K562 (cell line): ENCODE results near the gene TNMD. TPM values are rescaled to one million over a fixed set of nuclear protein-coding genes. Genes with fewer than 3 reads are reported as not detected.

ENCODE experiments used
- ATAC-seq: fragments of 200-7000 bp; cut with Tn5 transposase; 3 replicates; pipeline ENCODE4 v1.9.1; 2020; ENCODE audit warnings: moderate library complexity
- BruUV-seq: library from RNA; stranded (reverse); fragments of 400-500 nt; replicated peaks from 2 replicates; lab custom pipeline; 2021; lab: Mats Ljungman, UMichigan
- CTCF ChIA-PET: fragments of 300-600 bp; formaldehyde crosslinking; extraction: SDS; loops from one replicate; lab custom pipeline; 2021; ENCODE audit warnings: low intra/inter-chr PET ratio; lab: Yijun Ruan, JAX
- POLR2A ChIA-PET: fragments of 300-600, 350-650 bp; sonication (Branson Sonifier 250); formaldehyde crosslinking; extraction: SDS; loops from one replicate; lab custom pipeline; 2021; ENCODE audit warnings: antibody characterized with exemption, inconsistent platforms; lab: Yijun Ruan, JAX
- DNase-seq, 4 experiments: peaks; one replicate each; pipeline versions ENCODE4 v3.0.0 to v3.0.0-alpha.2; 2011 to 2018; ENCODE audit warnings: low spot score in 3 of 4, mixed read lengths in 3 of 4; ENCODE audit errors: extremely low read depth in 1 of 4
- FAIRE-seq: peaks from 2 replicates; lab custom pipeline; 2011; peaks lifted over from hg19 to GRCh38; lab: Jason Lieb, UNC
- H2AFZ ChIP-seq: 2 replicates; pipeline ENCODE4 v1.6.0; 2011; ENCODE audit warnings: low read depth, low read length, control low read depth, inconsistent platforms
- H3K27ac ChIP-seq: fragments of 200-600 bp; 3 replicates; pipeline ENCODE4 v1.8.0; 2011; ENCODE audit warnings: low read depth, mild to moderate bottlenecking, control low read depth, inconsistent platforms, low read length, moderate library complexity, mixed read lengths; ENCODE audit errors: extremely low read depth
- H3K27me3 ChIP-seq, 2 experiments: fragments of 300-600 bp in 1 of 2; 2 replicates in 1 of 2; 3 replicates in 1 of 2; pipeline versions ENCODE4 v1.6.0 to v1.8.0; 2011; ENCODE audit warnings: inconsistent platforms in 2 of 2, low read length in 2 of 2, mild to moderate bottlenecking in 1 of 2, mixed read lengths in 1 of 2, moderate library complexity in 1 of 2; ENCODE audit not compliant: control insufficient read depth in 2 of 2, insufficient read depth in 2 of 2
- H3K36me3 ChIP-seq: fragments of 300-600 bp; 3 replicates; pipeline ENCODE4 v1.8.0; 2011; ENCODE audit warnings: mild to moderate bottlenecking, low read length, inconsistent platforms; ENCODE audit not compliant: control insufficient read depth, insufficient read depth
- H3K4me1 ChIP-seq, 2 experiments: fragments of 200-600 bp in 1 of 2; replicated peaks in 1 of 2; 2 replicates in 1 of 2; 3 replicates in 1 of 2; pipeline versions ENCODE4 v1.5.1 to v1.8.0; 2011; ENCODE audit warnings: inconsistent platforms in 2 of 2, low read length in 2 of 2, mild to moderate bottlenecking in 1 of 2, mixed read lengths in 1 of 2, moderate library complexity in 1 of 2; ENCODE audit not compliant: control insufficient read depth in 2 of 2, insufficient read depth in 2 of 2
- H3K4me2 ChIP-seq: 2 replicates; pipeline ENCODE4 v1.6.1; 2011; ENCODE audit warnings: low read length, control low read depth, inconsistent platforms, mixed read lengths; ENCODE audit not compliant: insufficient read depth
- H3K4me3 ChIP-seq: fragments of 200-600 bp; sonication (generic), shearing (Covaris generic); 2 replicates; pipeline ENCODE4 v1.5.1; 2016; ENCODE audit warnings: control low read depth, inconsistent platforms
- H3K79me2 ChIP-seq: fragments of 200-600 bp; 3 replicates; pipeline ENCODE4 v1.8.0; 2011; ENCODE audit warnings: low read length, inconsistent platforms; ENCODE audit not compliant: control insufficient read depth, insufficient read depth
- H3K9ac ChIP-seq, 2 experiments: 2 replicates each; pipeline versions ENCODE4 v1.6.0 to v1.6.1; 2011; ENCODE audit warnings: low read depth in 2 of 2, low read length in 2 of 2, control low read depth in 1 of 2, inconsistent platforms in 1 of 2, mild to moderate bottlenecking in 1 of 2, mixed read lengths in 1 of 2; ENCODE audit not compliant: insufficient read depth in 1 of 2
- H3K9me1 ChIP-seq: one replicate; pipeline ENCODE4 v1.6.0; 2011; ENCODE audit warnings: inconsistent platforms, mild to moderate bottlenecking, low read length, moderate library complexity; ENCODE audit not compliant: control insufficient read depth, insufficient read depth
- H3K9me3 ChIP-seq: replicated peaks from 2 replicates; pipeline ENCODE4 v1.5.1; 2011; ENCODE audit warnings: low read depth, low read length, inconsistent platforms; ENCODE audit not compliant: control insufficient read depth, insufficient read depth
- H4K20me1 ChIP-seq: replicated peaks from 2 replicates; pipeline ENCODE4 v1.6.1; 2011; ENCODE audit warnings: low read length, inconsistent platforms, mixed read lengths; ENCODE audit not compliant: control insufficient read depth, insufficient read depth
- BMI1 ChIP-seq: fragments of 150-350 bp; IDR thresholded peaks from 2 replicates; pipeline ENCODE4 v1.6.1; 2014; ENCODE audit warnings: low read length
- C11orf30 ChIP-seq: fragments of 450-650 bp; IDR thresholded peaks from 2 replicates; pipeline ENCODE4 v1.6.1; 2016; ENCODE audit warnings: low read depth, mild to moderate bottlenecking
- FOS ChIP-seq: IDR thresholded peaks from 3 replicates; pipeline ENCODE4 v1.6.1; 2011; ENCODE audit not compliant: insufficient read length; ENCODE audit errors: extremely low read depth
- GATAD2A ChIP-seq: fragments of 450-650 bp; IDR thresholded peaks from 2 replicates; pipeline ENCODE4 v1.6.1; 2017
- GATAD2B ChIP-seq: fragments of 450-650 bp; IDR thresholded peaks from 2 replicates; pipeline ENCODE4 v1.6.1; 2017; ENCODE audit warnings: mild to moderate bottlenecking, borderline replicate concordance
- HMG20A ChIP-seq: fragments of 450-650 bp; formaldehyde crosslinking; conservative IDR thresholded peaks from 2 replicates; pipeline ENCODE4 v1.4.0; 2020; ENCODE audit warnings: mild to moderate bottlenecking, mixed read lengths
- HSF4 ChIP-seq: fragments of 250-450 bp; sonication (Bioruptor Pico); IDR thresholded peaks from 2 replicates; pipeline ENCODE4 v2.1.2; 2022; ENCODE audit warnings: mild to moderate bottlenecking, moderate library complexity, borderline replicate concordance
- MAFG ChIP-seq: fragments of 450-650 bp; conservative IDR thresholded peaks from 2 replicates; pipeline ENCODE4 v1.6.1; 2016; ENCODE audit warnings: missing genetic modification characterization, missing compliant biosample characterization
- PHTF2 ChIP-seq: fragments of 250-450 bp; sonication (Bioruptor Pico); IDR thresholded peaks from 2 replicates; pipeline ENCODE4 v1.5.0; 2021; ENCODE audit warnings: mild to moderate bottlenecking
- POLR3G ChIP-seq: IDR thresholded peaks from 2 replicates; pipeline ENCODE4 v1.6.1; 2011; ENCODE audit not compliant: insufficient read length, insufficient replicate concordance; ENCODE audit errors: extremely low read depth
- PPARD ChIP-seq: fragments of 250-450 bp; sonication (Bioruptor Pico); IDR thresholded peaks from 2 replicates; pipeline ENCODE4 v1.8.0; 2022; ENCODE audit warnings: inconsistent platforms, mild to moderate bottlenecking, moderate library complexity
- SMARCB1 ChIP-seq: IDR thresholded peaks from 2 replicates; pipeline ENCODE4 v1.6.1; 2011; ENCODE audit warnings: improper control_type of control experiment, low read depth; ENCODE audit not compliant: insufficient read length
- SMC3 ChIP-seq: conservative IDR thresholded peaks from 2 replicates; pipeline ENCODE4 v1.6.1; 2011; ENCODE audit warnings: low read depth, low read length, improper control_type of control experiment; ENCODE audit not compliant: insufficient read depth
- SUPT5H ChIP-seq: fragments of 450-650 bp; IDR thresholded peaks from 2 replicates; pipeline ENCODE4 v1.6.1; 2016
- USF2 ChIP-seq: sonication (generic); formaldehyde crosslinking; IDR thresholded peaks from 2 replicates; pipeline ENCODE4 v1.5.0; 2020; ENCODE audit warnings: missing genetic modification reagents
- XRCC5 ChIP-seq: fragments of 200-400 bp; formaldehyde crosslinking; IDR thresholded peaks from 2 replicates; pipeline ENCODE4 v1.6.1; 2017; ENCODE audit warnings: low read depth, mild to moderate bottlenecking, low read length
- ZKSCAN1 ChIP-seq: fragments of 150-350 bp; IDR thresholded peaks from 2 replicates; pipeline ENCODE4 v1.6.1; 2016; ENCODE audit warnings: low read depth, low read length
- ZNF133 ChIP-seq: fragments of 250-450 bp; sonication (Bioruptor Pico); IDR thresholded peaks from 2 replicates; pipeline ENCODE4 v1.4.0; 2020; ENCODE audit warnings: mild to moderate bottlenecking
- ZNF316 ChIP-seq: fragments of 450-650 bp; IDR thresholded peaks from 2 replicates; pipeline ENCODE4 v1.6.1; 2016
- WGBS: fragments of 100-300 bp; shearing (Covaris generic); methylation state at CpG from one replicate; pipeline ENCODE4 v1.1.6; 2016; ENCODE audit warnings: low coverage, mixed read lengths; ENCODE audit not compliant: insufficient coverage; ENCODE audit errors: missing lambda C conversion rate; 5-methylcytosine and 5-hydroxymethylcytosine counted together
- in situ Hi-C: fragments of 300-500 bp; cut with MboI; formaldehyde crosslinking; loops from 4 replicates; pipeline ENCODE4 v1.15.0; 2018; ENCODE audit warnings: inconsistent platforms, mixed read lengths
- intact Hi-C: fragments of 100-400 bp; cut with micrococcal nuclease; formaldehyde crosslinking; loops from 2 replicates; pipeline ENCODE4 v1.14.2; 2022
- polyA plus RNA-seq, 8 experiments: library from polyadenylated mRNA; depleted of rRNA in 4 of 8; stranded (reverse) in 5 of 8; unstranded in 3 of 8; fragments of >200 nt; fragmentation: Nextera tagmentation in 2 of 8; fragmentation: Illumina TruSeq in 1 of 8; extraction: Ambion mirVana in 2 of 8; extraction: Trizol in 1 of 8; gene quantifications; 2 replicates each; pipeline versions ENCODE4 v1.2.1 to v1.2.3, GENCODE V29; 2011 to 2014; ENCODE audit warnings: inconsistent platforms in 1 of 8, missing spikeins in 1 of 8
- total RNA-seq, 7 experiments: library from RNA; depleted of rRNA in 6 of 7; stranded (reverse); fragments of >200 nt in 6 of 7; fragmentation: Illumina TruSeq in 2 of 7; extraction: Trizol in 2 of 7; gene quantifications; 2 replicates each; pipeline versions ENCODE4 v1.2.1 to v1.2.3, GENCODE V29; 2011 to 2021; ENCODE audit warnings: low replicate concordance in 1 of 7
- TF ChIP-seq, protein P1 (sequence below): fragments of 450-650 bp; formaldehyde crosslinking; IDR thresholded peaks from 2 replicates; pipeline ENCODE4 v1.4.0; 2020; ENCODE audit warnings: mild to moderate bottlenecking

Gene TNMD
- total and polyA plus RNA-seq, 9 of the 15 experiments (the other 6 are each of a cell fraction or from before 2014, with no cell fraction given): not detected

GRCh38 chrX:100635040-100635439 is 50.3 kb downstream of the TNMD start:
- Histone ChIP-seq H3K36me3 (no peaks in the 10 kb centered on the region), H3K4me3 (no peak overlapping the region), H3K9ac (no peak overlapping the region), H2AFZ (no peak overlapping the region), H3K9me1 (no peaks in the 10 kb centered on the region), H3K27me3 (no peaks in the 10 kb centered on the region; a peak in 1 of 5 replicates), H4K20me1 (no peaks in the 10 kb centered on the region), H3K4me2 (no peak overlapping the region), H3K27ac (no peak overlapping the region), H3K4me1 (no peaks in the 10 kb centered on the region; a peak in 2 of 5 replicates), H3K79me2 (no peaks in the 10 kb centered on the region), H3K9me3 (no peaks in the 10 kb centered on the region)
- POLR2A ChIA-PET: no interaction called here
- in situ Hi-C loops: no loop called here
- TF ChIP-seq C11orf30 (peak; percentile 28; the same call in 1 of the 2 replicates), PPARD (CRISPR knock-in tag) (no peak), HSF4 (no peak), ZKSCAN1 (no peak), MAFG (tag) (peak; percentile 44; the same call in 1 of the 2 replicates), ZNF316 (peak; percentile 64), SUPT5H (no peak)
- FAIRE-seq: no peak
- CTCF ChIA-PET: no interaction called here
- WGBS: 0% methylated on average over 5 of the region's 5 CpGs
- no peak for ATAC-seq
- no peak for DNase-seq
- intact Hi-C loops: no loop called here
- BruUV-seq: no TSS peak

GRCh38 chrX:100635989-100636320 is 51.2 kb downstream of the TNMD start:
- no peaks in the 10 kb centered on the region; a peak in 1 of 5 replicates for H3K27me3 ChIP-seq
- no TSS peak for BruUV-seq
- DNase-seq (no peak), ATAC-seq (no peak), FAIRE-seq (no peak)
- H3K9me1 ChIP-seq: no peaks in the 10 kb centered on the region
- H3K4me2 ChIP-seq: no peak overlapping the region
- H3K9me3 ChIP-seq: no peaks in the 10 kb centered on the region
- no peak overlapping the region for H3K9ac ChIP-seq
- H2AFZ ChIP-seq: no peak overlapping the region
- in situ Hi-C loops (no loop called here), intact Hi-C loops (no loop called here)
- H4K20me1 ChIP-seq: no peaks in the 10 kb centered on the region
- ChIA-PET POLR2A (no interaction called here), CTCF (no interaction called here)
- H3K4me1 ChIP-seq: no peaks in the 10 kb centered on the region; a peak in 2 of 5 replicates
- H3K4me3 ChIP-seq: no peak overlapping the region
- no peaks in the 10 kb centered on the region for H3K36me3 ChIP-seq
- WGBS: 4% methylated on average over 7 of the region's 8 CpGs
- H3K27ac ChIP-seq: no peak overlapping the region
- no peaks in the 10 kb centered on the region for H3K79me2 ChIP-seq
- TF ChIP-seq FOS (no peak), SMARCB1 (no peak), SMC3 (no peak), GATAD2B (no peak), GATAD2A (no peak), XRCC5 (no peak), USF2 (no peak), PHTF2 (no peak), HMG20A (CRISPR knock-in tag) (no peak), POLR3G (no peak), ZNF133 (no peak), BMI1 (no peak)
- TF ChIP-seq, protein P1, sequence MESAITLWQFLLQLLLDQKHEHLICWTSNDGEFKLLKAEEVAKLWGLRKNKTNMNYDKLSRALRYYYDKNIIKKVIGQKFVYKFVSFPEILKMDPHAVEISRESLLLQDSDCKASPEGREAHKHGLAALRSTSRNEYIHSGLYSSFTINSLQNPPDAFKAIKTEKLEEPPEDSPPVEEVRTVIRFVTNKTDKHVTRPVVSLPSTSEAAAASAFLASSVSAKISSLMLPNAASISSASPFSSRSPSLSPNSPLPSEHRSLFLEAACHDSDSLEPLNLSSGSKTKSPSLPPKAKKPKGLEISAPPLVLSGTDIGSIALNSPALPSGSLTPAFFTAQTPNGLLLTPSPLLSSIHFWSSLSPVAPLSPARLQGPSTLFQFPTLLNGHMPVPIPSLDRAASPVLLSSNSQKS (CRISPR knock-in tag): no peak
